Transverse colon (tissue), 4 donors: ENCODE measurements around the gene PIMREG. TPM values are rescaled to one million over a fixed set of nuclear protein-coding genes. Genes with fewer than 3 reads are reported as not detected.

Experiments used
- DNase-seq: peaks from one replicate; pipeline ENCODE4 v3.0.0-alpha.2; 2019
- H3K27ac ChIP-seq, 4 donors: fragments of 200-600 bp; sonication (generic); 2 replicates each; pipeline ENCODE4 v1.5.1; 2016 to 2018; ENCODE audit warnings: inconsistent platforms in 4 of 4
- H3K27me3 ChIP-seq: fragments of 200-600 bp; sonication (generic); 2 replicates; pipeline ENCODE4 v1.5.1; 2017; ENCODE audit warnings: inconsistent platforms
- H3K36me3 ChIP-seq, 4 donors: fragments of 200-600 bp; sonication (generic); 2 replicates each; pipeline ENCODE4 v1.5.1; 2017 to 2019; ENCODE audit warnings: inconsistent platforms in 4 of 4
- H3K4me1 ChIP-seq, 4 donors: fragments of 200-600 bp; sonication (generic); 2 replicates each; pipeline ENCODE4 v1.5.1; 2017 to 2020; ENCODE audit warnings: inconsistent platforms in 4 of 4
- H3K4me3 ChIP-seq, 4 donors: fragments of 200-600 bp; sonication (generic); 1 replicate in 1 of 4; 2 replicates in 3 of 4; pipeline versions ENCODE4 v1.5.1 to v1.6.1; 2017 to 2019; ENCODE audit warnings: inconsistent platforms in 4 of 4
- H3K9me3 ChIP-seq, 2 donors: fragments of 200-600 bp; sonication (generic); 2 replicates each; pipeline ENCODE4 v1.5.1; 2017 to 2019; ENCODE audit warnings: inconsistent platforms in 2 of 2
- EP300 ChIP-seq: sonication (generic); formaldehyde crosslinking; IDR thresholded peaks from one replicate; pipeline ENCODE4 v1.6.1; 2017; ENCODE audit warnings: antibody characterized with exemption, low read depth
- POLR2A ChIP-seq: fragments of 450-650 bp; IDR thresholded peaks from one replicate; pipeline ENCODE4 v1.6.1; 2016; ENCODE audit warnings: antibody characterized with exemption, mild to moderate bottlenecking, moderate library complexity
- POLR2AphosphoS5 ChIP-seq, 3 donors: sonication (generic); formaldehyde crosslinking; IDR thresholded peaks; one replicate each; pipeline ENCODE4 v1.6.1; 2016; ENCODE audit warnings: antibody characterized with exemption in 3 of 3
- WGBS, 2 donors: methylation state at CpG; one replicate each; pipeline ENCODE4 v1.1.5; 2018; ENCODE audit warnings: low coverage in 1 of 2; 5-methylcytosine and 5-hydroxymethylcytosine counted together
- in situ Hi-C, 4 donors: fragments of 200-750 bp; cut with MboI; loops; one replicate each; pipeline versions ENCODE4 v1.15.0 to v1.15.1; 2017; ENCODE audit warnings: low sequenced_read_pairs in 3 of 4, low pct_ligation_motif_present in 1 of 4, low pct_unique_long_range_greater_than_20kb in 1 of 4
- intact Hi-C: fragments of 100-400 bp; cut with DNase I; formaldehyde crosslinking; loops from one replicate; pipeline ENCODE4 v1.15.1; 2023; ENCODE audit warnings: low total_unique reads
- total RNA-seq, 4 donors: library from RNA; depleted of rRNA; stranded (reverse); fragments of >200 nt; gene quantifications; one replicate each; pipeline ENCODE4 v1.1.0, GENCODE V29; 2016
- TF ChIP-seq, protein P1 (sequence below), 5 experiments: fragments of 200-600 bp in 3 of 5; fragments of 450-650 bp in 2 of 5; sonication (generic) in 3 of 5; IDR thresholded peaks; 1 replicate in 2 of 5; 2 replicates in 3 of 5; pipeline ENCODE4 v1.5.1; 2016 to 2017; ENCODE audit warnings: antibody characterized with exemption in 5 of 5, inconsistent platforms in 3 of 5, mild to moderate bottlenecking in 2 of 5, moderate library complexity in 1 of 5

Gene PIMREG
- total RNA-seq, 4 donors from 2014 or later: 0.41 to 8.4 (median 0.79) TPM; not detected in 1

DNA sequence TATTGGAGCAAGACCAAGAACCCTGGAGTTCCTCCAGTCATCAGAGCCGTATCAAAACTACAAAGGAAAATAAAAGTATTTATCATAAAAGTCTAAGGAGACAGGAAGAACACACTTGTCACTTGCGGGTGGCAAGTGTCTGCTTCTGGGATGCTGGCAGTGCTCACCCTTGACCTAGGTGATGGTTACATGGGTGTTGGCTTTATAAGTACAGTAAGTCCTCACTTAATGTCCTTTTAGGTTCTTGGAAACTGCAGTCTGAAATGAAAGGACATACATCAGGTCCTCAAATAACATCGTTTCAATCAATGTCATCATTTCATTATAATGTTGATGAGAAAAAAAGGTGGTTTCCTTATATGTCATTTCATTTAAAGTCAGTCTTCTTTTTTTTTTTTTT lies 6.3 kb upstream of the PIMREG start:
- Histone ChIP-seq H3K9me3 (no peaks in the 10 kb centered on the region), H3K4me3 (no peak overlapping the region), H3K4me1 (no peaks in the 10 kb centered on the region), H3K36me3 (no peaks in the 10 kb centered on the region), H3K27ac (no peak overlapping the region), H3K27me3 (peaks cover 32% of the 10 kb centered on the region)
- DNase-seq: no peak
- intact Hi-C loops: no loop called here
- no peak for TF ChIP-seq EP300
- TF ChIP-seq POLR2A: no peak
- TF ChIP-seq, protein P1, sequence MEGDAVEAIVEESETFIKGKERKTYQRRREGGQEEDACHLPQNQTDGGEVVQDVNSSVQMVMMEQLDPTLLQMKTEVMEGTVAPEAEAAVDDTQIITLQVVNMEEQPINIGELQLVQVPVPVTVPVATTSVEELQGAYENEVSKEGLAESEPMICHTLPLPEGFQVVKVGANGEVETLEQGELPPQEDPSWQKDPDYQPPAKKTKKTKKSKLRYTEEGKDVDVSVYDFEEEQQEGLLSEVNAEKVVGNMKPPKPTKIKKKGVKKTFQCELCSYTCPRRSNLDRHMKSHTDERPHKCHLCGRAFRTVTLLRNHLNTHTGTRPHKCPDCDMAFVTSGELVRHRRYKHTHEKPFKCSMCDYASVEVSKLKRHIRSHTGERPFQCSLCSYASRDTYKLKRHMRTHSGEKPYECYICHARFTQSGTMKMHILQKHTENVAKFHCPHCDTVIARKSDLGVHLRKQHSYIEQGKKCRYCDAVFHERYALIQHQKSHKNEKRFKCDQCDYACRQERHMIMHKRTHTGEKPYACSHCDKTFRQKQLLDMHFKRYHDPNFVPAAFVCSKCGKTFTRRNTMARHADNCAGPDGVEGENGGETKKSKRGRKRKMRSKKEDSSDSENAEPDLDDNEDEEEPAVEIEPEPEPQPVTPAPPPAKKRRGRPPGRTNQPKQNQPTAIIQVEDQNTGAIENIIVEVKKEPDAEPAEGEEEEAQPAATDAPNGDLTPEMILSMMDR (IDR thresholded peaks at IDR 0.05): no peak
- no peak for TF ChIP-seq POLR2AphosphoS5 (IDR thresholded peaks at IDR 0.05)
- in situ Hi-C loops: loop anchor here in 1 of 4 donors (10.0 kb wide), 1 partner anchor 853 kb away; the partner anchor contains the start of gene NLRP1
- WGBS, 2 donors: 20 to 35% methylated on average over 2 to 3 of the region's 3 CpGs

DNA sequence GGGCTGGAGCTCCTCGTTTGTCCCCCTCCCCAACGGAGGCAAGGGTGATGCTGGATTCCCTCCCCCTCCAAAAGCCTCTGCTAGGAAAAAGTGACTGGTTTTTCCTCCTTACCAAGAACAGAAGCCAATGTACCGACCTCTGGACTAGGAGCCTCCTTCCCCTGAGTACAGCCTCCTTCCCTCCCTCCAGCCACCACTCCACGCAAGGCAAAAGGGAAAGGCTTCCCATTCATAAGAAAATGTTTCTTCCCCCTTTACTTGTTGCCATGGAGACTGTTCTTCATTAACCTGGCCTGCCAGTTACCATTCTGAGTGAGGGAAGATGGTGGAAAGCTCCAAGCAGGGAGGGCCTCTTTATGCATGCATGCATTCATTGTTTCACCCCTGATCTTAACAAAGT lies 4.3 kb upstream of the PIMREG start:
- Histone ChIP-seq H3K27me3 (peaks cover 32% of the 10 kb centered on the region), H3K9me3 (no peaks in the 10 kb centered on the region), H3K4me3 (no peak overlapping the region), H3K4me1 (peaks cover 0 to 16% (median 14%) of the 10 kb centered on the region in 4 donors), H3K27ac (no peak overlapping the region), H3K36me3 (no peaks in the 10 kb centered on the region)
- intact Hi-C loops (no loop called here), in situ Hi-C loops (loop anchor here in 1 of 4 donors (10.0 kb wide), 1 partner anchor 855 kb away; the partner anchor contains the start of gene NLRP1)
- DNase-seq: no peak
- WGBS, 2 donors: 20 to 54% methylated on average over 1 to 4 of the region's 4 CpGs
- TF ChIP-seq, protein P1 (IDR thresholded peaks at IDR 0.05): no peak
- no peak for TF ChIP-seq POLR2AphosphoS5 (IDR thresholded peaks at IDR 0.05)
- TF ChIP-seq POLR2A: no peak
- no peak for TF ChIP-seq EP300

DNA sequence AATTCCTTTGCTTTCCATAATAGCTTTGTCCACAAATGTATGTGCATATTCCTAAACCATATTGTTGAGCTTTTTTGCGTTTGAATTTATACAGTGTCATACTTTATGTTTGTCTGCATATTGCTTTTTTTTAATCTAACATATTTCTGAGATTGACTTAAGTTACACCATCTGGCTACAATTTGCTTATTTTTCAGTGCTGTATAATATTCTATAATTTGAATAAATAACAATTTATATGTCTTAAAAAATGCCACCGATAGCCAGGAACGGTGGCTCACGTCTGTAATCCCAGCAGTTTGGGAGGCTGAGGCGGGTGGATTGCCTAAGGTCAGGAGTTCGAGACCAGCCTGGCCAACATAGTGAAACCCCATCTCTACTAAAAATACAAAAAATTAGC lies 1.5 kb upstream of the PIMREG start:
- Histone ChIP-seq H3K4me3 (no peak overlapping the region), H3K27ac (no peak overlapping the region), H3K9me3 (no peaks in the 10 kb centered on the region), H3K4me1 (peaks cover 0 to 16% (median 14%) of the 10 kb centered on the region in 4 donors), H3K27me3 (peaks cover 15% of the 10 kb centered on the region), H3K36me3 (no peaks in the 10 kb centered on the region)
- intact Hi-C loops: no loop called here
- no peak for DNase-seq
- WGBS, 2 donors: 65 to 76% methylated on average over 6 of the region's 6 CpGs
- TF ChIP-seq POLR2AphosphoS5 (IDR thresholded peaks at IDR 0.05) (no peak), EP300 (no peak), POLR2A (no peak)
- TF ChIP-seq, protein P1 (IDR thresholded peaks at IDR 0.05): no peak
- in situ Hi-C loops: no loop called here

DNA sequence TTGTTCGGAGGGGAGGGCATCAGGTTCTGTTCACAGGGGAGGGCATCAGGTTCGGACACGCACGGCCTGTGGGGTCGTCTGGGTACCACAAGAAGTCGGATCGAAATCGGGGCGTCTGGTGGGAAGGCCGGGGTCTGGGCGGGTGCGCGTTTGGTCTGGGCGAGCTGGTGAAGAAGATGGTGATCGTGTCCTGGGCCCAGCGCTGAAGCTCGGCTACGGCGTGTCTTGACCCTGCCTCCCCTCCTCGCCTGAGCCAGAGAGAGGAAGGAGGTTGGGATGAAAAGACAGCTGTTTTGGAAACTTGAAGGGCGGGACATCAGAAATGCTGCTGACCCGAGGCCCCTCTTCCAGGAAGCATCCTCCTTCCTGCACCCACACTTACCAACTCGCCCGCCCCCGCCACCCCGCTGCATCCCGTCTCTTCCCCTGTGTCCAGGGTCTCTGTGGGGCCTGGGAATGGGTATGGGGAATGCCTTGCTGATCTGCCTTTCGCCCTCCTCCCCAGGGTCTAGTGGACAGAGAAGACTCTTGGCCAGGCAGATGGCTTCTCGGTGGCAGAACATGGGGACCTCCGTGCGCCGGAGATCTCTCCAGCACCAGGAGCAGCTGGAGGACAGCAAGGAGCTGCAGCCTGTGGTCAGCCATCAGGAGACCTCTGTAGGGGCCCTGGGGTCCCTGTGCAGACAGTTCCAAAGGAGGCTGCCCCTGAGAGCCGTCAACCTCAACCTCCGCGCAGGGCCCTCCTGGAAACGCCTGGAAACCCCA lies 498 bp downstream of the PIMREG start:
- Histone ChIP-seq H3K27me3 (peaks cover 4% of the 10 kb centered on the region), H3K4me3 (peak overlapping the region; percentile 14 to 70 (median 42)), H3K27ac (peak overlapping the region in 2 of 4 donors; percentile 69 to 78), H3K36me3 (no peaks in the 10 kb centered on the region), H3K4me1 (peaks cover 0 to 16% (median 14%) of the 10 kb centered on the region in 4 donors), H3K9me3 (no peaks in the 10 kb centered on the region)
- intact Hi-C loops (no loop called here), in situ Hi-C loops (no loop called here)
- TF ChIP-seq, protein P1 (IDR thresholded peaks at IDR 0.05): no peak
- no peak for TF ChIP-seq POLR2A
- no peak for TF ChIP-seq EP300
- no peak for TF ChIP-seq POLR2AphosphoS5 (IDR thresholded peaks at IDR 0.05)
- WGBS, 2 donors: 0 to 38% methylated on average over 3 to 36 of the region's 36 CpGs
- DNase-seq: no peak
